Stimulated activated naive CD8-positive, alpha-beta T cell treated with anti-CD3 and anti-CD28 coated beads, Interleukin-15, amount 100 ng/mL, for 72 hours (primary cell): ENCODE measurements around the gene TNRC6B.
"Not testable (repeated sequence)": the region's sequence is repeated elsewhere in the genome, so short reads cannot be mapped to it uniquely, and the experiment has no call there.

ENCODE experiments used
- ATAC-seq: fragments of 150-1000 bp; cut with Tn5 transposase; 2 replicates; pipeline ENCODE4 v1.10.0; 2021; ENCODE audit warnings: mild to moderate bottlenecking, moderate library complexity
- DNase-seq, 2 donors: peaks; one replicate each; pipeline ENCODE4 v3.0.0; 2021 to 2022
- H3K27ac Mint-ChIP-seq, 2 donors: one replicate each; pipeline ENCODE4 v1.8.0; 2022; ENCODE audit warnings: mild to moderate bottlenecking in 2 of 2, mixed read lengths in 2 of 2, moderate library complexity in 2 of 2
- H3K27me3 Mint-ChIP-seq: one replicate; pipeline ENCODE4 v1.8.0; 2022; ENCODE audit warnings: mixed read lengths
- H3K4me1 Mint-ChIP-seq: one replicate; pipeline ENCODE4 v1.8.0; 2022; ENCODE audit warnings: mild to moderate bottlenecking, mixed read lengths
- H3K4me3 Mint-ChIP-seq, 2 donors: one replicate each; pipeline ENCODE4 v1.8.0; 2022; ENCODE audit warnings: mild to moderate bottlenecking in 2 of 2, mixed read lengths in 2 of 2, moderate library complexity in 1 of 2
- H3K9me3 Mint-ChIP-seq, 2 donors: one replicate each; pipeline ENCODE4 v1.8.0; 2022; ENCODE audit warnings: mixed read lengths in 2 of 2

Gene TNRC6B

GRCh38 chr22:40218152-40218551 lies 40.4 kb downstream of the TNRC6B start:
- Mint-ChIP-seq H3K4me3 (no peak overlapping the region), H3K9me3 (no peaks in the 10 kb centered on the region), H3K4me1 (peaks cover 81% of the 10 kb centered on the region), H3K27me3 (no peaks in the 10 kb centered on the region), H3K27ac (no peak overlapping the region)
- DNase-seq: no peak
- no peak for ATAC-seq

GRCh38 chr22:40218723-40219294 lies 41.1 kb downstream of the TNRC6B start:
- no peak for DNase-seq
- Mint-ChIP-seq H3K4me3 (no peak overlapping the region), H3K4me1 (peaks cover 81% of the 10 kb centered on the region), H3K9me3 (no peaks in the 10 kb centered on the region), H3K27me3 (no peaks in the 10 kb centered on the region), H3K27ac (no peak overlapping the region)
- ATAC-seq: no peak

GRCh38 chr22:40220316-40221054 lies 42.8 kb downstream of the TNRC6B start:
- Mint-ChIP-seq H3K27me3 (no peaks in the 10 kb centered on the region), H3K4me1 (peaks cover 79% of the 10 kb centered on the region), H3K4me3 (no peak overlapping the region), H3K27ac (no peak overlapping the region), H3K9me3 (no peaks in the 10 kb centered on the region)
- DNase-seq (no peak), ATAC-seq (no peak)

GRCh38 chr22:40221055-40221414 lies 43.3 kb downstream of the TNRC6B start:
- H3K9me3 Mint-ChIP-seq: no peaks in the 10 kb centered on the region
- no peak overlapping the region for H3K4me3 Mint-ChIP-seq
- ATAC-seq (no peak), DNase-seq (no peak)
- no peak overlapping the region for H3K27ac Mint-ChIP-seq
- H3K4me1 Mint-ChIP-seq: peaks cover 76% of the 10 kb centered on the region
- no peaks in the 10 kb centered on the region for H3K27me3 Mint-ChIP-seq

GRCh38 chr22:40222979-40223378 lies 45.3 kb downstream of the TNRC6B start:
- H3K4me3 Mint-ChIP-seq, ATAC-seq, H3K27ac Mint-ChIP-seq, H3K9me3 Mint-ChIP-seq, DNase-seq, H3K27me3 Mint-ChIP-seq: not testable (repeated sequence)
- H3K4me1 Mint-ChIP-seq: peaks cover 70% of the 10 kb centered on the region

- Mint-ChIP-seq H3K27me3 (no peaks in the 10 kb centered on the region), H3K4me3 (peak overlapping the region; percentile 49 to 53), H3K9me3 (no peaks in the 10 kb centered on the region), H3K27ac (no peak overlapping the region), H3K4me1 (peaks cover 54% of the 10 kb centered on the region)
- ATAC-seq (peak; percentile 93), DNase-seq (peak in 1 of 2 donors; percentile 31)
Observed at GRCh38 chr22:40224702-40225101, 47.0 kb downstream of the TNRC6B start.

- Mint-ChIP-seq H3K27ac (no peak overlapping the region), H3K4me1 (peaks cover 42% of the 10 kb centered on the region), H3K27me3 (no peaks in the 10 kb centered on the region), H3K9me3 (no peaks in the 10 kb centered on the region), H3K4me3 (no peak overlapping the region)
- ATAC-seq (no peak), DNase-seq (no peak)
Observed at GRCh38 chr22:40226620-40227019, 48.9 kb downstream of the TNRC6B start.

- peaks cover 23% of the 10 kb centered on the region for H3K4me1 Mint-ChIP-seq
- no peak overlapping the region for H3K27ac Mint-ChIP-seq
- ATAC-seq: no peak
- H3K27me3 Mint-ChIP-seq: no peaks in the 10 kb centered on the region
- DNase-seq: no peak
- H3K9me3 Mint-ChIP-seq: no peaks in the 10 kb centered on the region
- no peak overlapping the region for H3K4me3 Mint-ChIP-seq
Observed at GRCh38 chr22:40231618-40232313, 54.0 kb downstream of the TNRC6B start.

GRCh38 chr22:40232624-40233023 lies 54.9 kb downstream of the TNRC6B start:
- H3K4me3 Mint-ChIP-seq: no peak overlapping the region
- DNase-seq: no peak
- no peaks in the 10 kb centered on the region for H3K27me3 Mint-ChIP-seq
- no peak overlapping the region for H3K27ac Mint-ChIP-seq
- no peaks in the 10 kb centered on the region for H3K9me3 Mint-ChIP-seq
- H3K4me1 Mint-ChIP-seq: peaks cover 30% of the 10 kb centered on the region
- no peak for ATAC-seq

- ATAC-seq (no peak), DNase-seq (no peak)
- Mint-ChIP-seq H3K27ac (no peak overlapping the region), H3K27me3 (no peaks in the 10 kb centered on the region), H3K4me1 (peaks cover 43% of the 10 kb centered on the region), H3K9me3 (no peaks in the 10 kb centered on the region), H3K4me3 (no peak overlapping the region)
Observed at GRCh38 chr22:40233886-40234285, 56.2 kb downstream of the TNRC6B start.

- H3K4me1 Mint-ChIP-seq: peaks cover 50% of the 10 kb centered on the region
- no peak for DNase-seq
- no peak overlapping the region for H3K4me3 Mint-ChIP-seq
- H3K9me3 Mint-ChIP-seq: no peaks in the 10 kb centered on the region
- ATAC-seq: no peak
- no peak overlapping the region for H3K27ac Mint-ChIP-seq
- no peaks in the 10 kb centered on the region for H3K27me3 Mint-ChIP-seq
Observed at GRCh38 chr22:40234658-40235057, 56.9 kb downstream of the TNRC6B start.

- DNase-seq (no peak), ATAC-seq (no peak)
- Mint-ChIP-seq H3K4me1 (peaks cover 57% of the 10 kb centered on the region), H3K9me3 (no peaks in the 10 kb centered on the region), H3K27me3 (no peaks in the 10 kb centered on the region), H3K27ac (no peak overlapping the region), H3K4me3 (no peak overlapping the region)
Observed at GRCh38 chr22:40235308-40235707, 57.6 kb downstream of the TNRC6B start.

- ATAC-seq (no peak), DNase-seq (no peak)
- Mint-ChIP-seq H3K4me3 (no peak overlapping the region), H3K27ac (peak overlapping the region in 1 of 2 donors; percentile 5), H3K27me3 (no peaks in the 10 kb centered on the region), H3K9me3 (no peaks in the 10 kb centered on the region), H3K4me1 (peaks cover 66% of the 10 kb centered on the region)
Observed at GRCh38 chr22:40236131-40236665, 58.5 kb downstream of the TNRC6B start.

GRCh38 chr22:40237241-40237640 lies 59.5 kb downstream of the TNRC6B start:
- ATAC-seq (peak; percentile 22), DNase-seq (no peak)
- Mint-ChIP-seq H3K27ac (peak overlapping the region in 1 of 2 donors; percentile 9), H3K27me3 (no peaks in the 10 kb centered on the region), H3K4me3 (peak overlapping the region in 1 of 2 donors; percentile 11), H3K9me3 (no peaks in the 10 kb centered on the region), H3K4me1 (peaks cover 76% of the 10 kb centered on the region)

GRCh38 chr22:40237788-40238424 lies 60.2 kb downstream of the TNRC6B start:
- DNase-seq: no peak
- Mint-ChIP-seq H3K4me1 (peaks cover 83% of the 10 kb centered on the region), H3K4me3 (peak overlapping the region; percentile 40 to 47), H3K27me3 (no peaks in the 10 kb centered on the region), H3K9me3 (no peaks in the 10 kb centered on the region), H3K27ac (no peak overlapping the region)
- ATAC-seq: peak; percentile 10
